ENCODE data around the gene ING4. TPM values are rescaled to one million over a fixed set of nuclear protein-coding genes. Genes with fewer than 3 reads are reported as not detected.
A peak's percentile ranks its signal among the peaks of the same experiment; 100 is the strongest.

Gene ING4
- total RNA-seq, 6 experiments from 2014 or later, result 10.6 to 20.0 (median 17.0) TPM

DNA sequence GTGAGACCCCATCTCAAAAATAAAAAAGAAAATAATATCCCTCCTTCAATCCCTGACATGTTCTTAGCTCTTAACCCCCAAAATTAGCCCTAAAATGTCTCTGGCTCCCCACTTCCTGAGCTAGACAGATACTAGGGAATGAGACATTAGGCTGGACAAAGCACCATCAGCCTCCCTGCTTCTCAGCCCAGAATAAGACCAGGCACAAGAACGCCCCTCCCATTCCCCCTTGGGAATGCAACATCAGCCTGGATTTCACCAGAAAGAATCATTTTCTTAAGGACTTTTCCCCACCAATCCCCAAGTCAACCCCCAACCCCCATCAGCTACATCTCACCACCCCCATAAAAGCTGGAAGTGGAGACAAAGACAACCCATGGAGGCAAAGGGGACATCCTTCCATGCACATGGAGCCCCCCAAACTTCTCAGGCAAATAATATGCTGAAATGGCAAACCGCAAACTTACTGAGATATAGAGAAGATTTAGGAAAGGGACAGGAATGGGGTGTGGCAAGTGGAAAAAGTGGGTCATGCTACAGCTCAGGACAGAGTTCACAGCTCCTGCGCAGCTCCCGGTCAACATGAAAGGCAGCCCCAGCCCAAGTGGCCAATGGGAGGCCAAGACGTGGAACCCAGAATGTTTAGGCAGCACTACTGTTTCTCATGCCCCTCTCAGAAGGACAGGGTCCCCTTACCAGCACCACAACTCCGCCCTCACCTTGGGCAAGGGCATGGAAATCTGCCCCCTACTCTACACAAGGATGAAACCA lies 58.5 kb downstream of the ING4 start:
- no peaks in the 10 kb centered on the region for H3K27me3 ChIP-seq
- peak in 3 of 4 donors; percentile 10 to 30 (median 11) for ATAC-seq

DNA sequence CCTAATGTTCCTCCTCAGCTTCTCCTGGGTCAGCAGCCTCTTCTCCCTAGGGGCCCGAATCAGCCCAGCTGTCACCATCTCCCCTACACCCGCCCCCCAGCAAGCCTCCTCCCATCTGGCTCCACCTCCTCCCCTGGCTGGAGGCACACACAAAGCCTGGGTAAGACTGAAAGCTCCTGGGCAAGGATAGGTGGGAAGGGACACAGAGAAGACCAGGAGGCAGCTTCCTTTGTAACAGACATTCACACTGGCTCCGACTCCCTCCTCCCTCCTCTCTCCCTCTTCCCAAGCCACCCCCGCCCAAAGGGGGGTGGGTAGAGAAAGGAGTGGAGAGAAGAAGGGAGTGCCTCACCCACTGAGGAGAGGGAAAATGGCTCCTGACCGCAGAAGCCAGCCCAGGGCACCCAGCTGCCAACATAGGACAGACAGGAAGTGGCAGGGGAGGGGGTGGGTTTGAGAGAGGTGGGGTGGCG lies 59.8 kb downstream of the ING4 start:
- intact Hi-C loops (cut with DNase I), result no loop called here
- WGBS (ENCODE audit: insufficient coverage, low coverage, low lambda C conversion rate, missing lambda C conversion rate), result 33% methylated on average over 5 of the region's 6 CpGs
- H3K4me3 ChIP-seq, result no peak overlapping the region

More for the DNA sequence above, 58.5 kb downstream of the ING4 start:
- peak; percentile 54 to 65 (median 64) for DNase-seq
- Histone ChIP-seq H3K4me1 (peaks cover 0 to 35% (median 11%) of the 10 kb centered on the region in 4 donors), H3K36me3 (peaks cover 11 to 31% (median 22%) of the 10 kb centered on the region in 4 donors), H3K9me3 (no peaks in the 10 kb centered on the region), H3K4me3 (peak overlapping the region; percentile 16 to 82 (median 79)), H3K27ac (peak overlapping the region in 2 of 3 donors; percentile 56 to 85)
- 20% methylated on average over 5 of the region's 6 CpGs for WGBS (ENCODE audit: insufficient coverage, low coverage, low lambda C conversion rate, missing lambda C conversion rate)
- TF ChIP-seq POLR2A (IDR thresholded peaks at IDR 0.05), result no peak
- TF ChIP-seq, protein P1, sequence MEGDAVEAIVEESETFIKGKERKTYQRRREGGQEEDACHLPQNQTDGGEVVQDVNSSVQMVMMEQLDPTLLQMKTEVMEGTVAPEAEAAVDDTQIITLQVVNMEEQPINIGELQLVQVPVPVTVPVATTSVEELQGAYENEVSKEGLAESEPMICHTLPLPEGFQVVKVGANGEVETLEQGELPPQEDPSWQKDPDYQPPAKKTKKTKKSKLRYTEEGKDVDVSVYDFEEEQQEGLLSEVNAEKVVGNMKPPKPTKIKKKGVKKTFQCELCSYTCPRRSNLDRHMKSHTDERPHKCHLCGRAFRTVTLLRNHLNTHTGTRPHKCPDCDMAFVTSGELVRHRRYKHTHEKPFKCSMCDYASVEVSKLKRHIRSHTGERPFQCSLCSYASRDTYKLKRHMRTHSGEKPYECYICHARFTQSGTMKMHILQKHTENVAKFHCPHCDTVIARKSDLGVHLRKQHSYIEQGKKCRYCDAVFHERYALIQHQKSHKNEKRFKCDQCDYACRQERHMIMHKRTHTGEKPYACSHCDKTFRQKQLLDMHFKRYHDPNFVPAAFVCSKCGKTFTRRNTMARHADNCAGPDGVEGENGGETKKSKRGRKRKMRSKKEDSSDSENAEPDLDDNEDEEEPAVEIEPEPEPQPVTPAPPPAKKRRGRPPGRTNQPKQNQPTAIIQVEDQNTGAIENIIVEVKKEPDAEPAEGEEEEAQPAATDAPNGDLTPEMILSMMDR (IDR thresholded peaks at IDR 0.05), result no peak
- intact Hi-C loops (cut with DNase I), result no loop called here

DNA sequence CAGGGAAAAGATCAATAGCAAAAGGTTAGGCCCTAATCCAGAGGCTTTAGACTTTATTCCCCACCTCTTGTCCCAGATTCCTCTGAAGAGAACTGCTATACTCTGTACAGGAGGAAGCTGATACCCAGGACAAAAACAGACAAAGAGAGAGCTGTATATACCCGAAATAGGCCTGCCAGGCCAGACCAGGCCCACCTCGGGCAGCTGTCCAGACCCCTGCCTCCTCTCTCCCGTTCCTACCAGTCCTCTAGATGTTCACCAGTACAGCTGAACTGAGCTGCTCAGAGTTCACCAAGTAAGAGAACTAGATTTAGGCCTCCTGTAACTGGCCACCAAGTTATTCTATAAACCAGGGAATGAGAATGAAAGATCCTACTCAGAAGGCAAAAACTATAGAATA lies 60.4 kb downstream of the ING4 start:
- Histone ChIP-seq H3K9me3 (no peaks in the 10 kb centered on the region), H3K36me3 (peaks cover 19 to 50% (median 35%) of the 10 kb centered on the region in 4 donors), H3K27ac (no peak overlapping the region), H3K4me3 (no peak overlapping the region), H3K27me3 (no peaks in the 10 kb centered on the region), H3K4me1 (peaks cover 0 to 35% (median 11%) of the 10 kb centered on the region in 4 donors)
- TF ChIP-seq, protein P1 (IDR thresholded peaks at IDR 0.05), result no peak
- TF ChIP-seq POLR2A (IDR thresholded peaks at IDR 0.05), result no peak
- intact Hi-C loops (cut with DNase I), result no loop called here
- WGBS (ENCODE audit: insufficient coverage, low coverage, low lambda C conversion rate, missing lambda C conversion rate), result 41% methylated on average over 3 of the region's 3 CpGs
- DNase-seq, result no peak
- no peak for ATAC-seq

More for the DNA sequence above, 59.8 kb downstream of the ING4 start:
- Histone ChIP-seq H3K27ac (no peak overlapping the region), H3K9me3 (no peaks in the 10 kb centered on the region), H3K27me3 (no peaks in the 10 kb centered on the region), H3K4me1 (peaks cover 0 to 35% (median 11%) of the 10 kb centered on the region in 4 donors), H3K36me3 (peaks cover 18 to 44% (median 30%) of the 10 kb centered on the region in 4 donors)
- ATAC-seq (no peak), DNase-seq (no peak)
- TF ChIP-seq POLR2A (IDR thresholded peaks at IDR 0.05), result no peak
- TF ChIP-seq, protein P1 (IDR thresholded peaks at IDR 0.05), result no peak

Small RNAs within 50 kb of the gene (small RNA-seq; reads per million reads assigned to genes)
- gene RNU6-781P, result 0 reads per million in 2 experiments

Other genes with a start within 250 kb of the ING4 start
- gene CD27, start 218.2 kb downstream of the ING4 start, total RNA-seq, result 1 to 10 TPM in 1 of 6 experiments, under 1 TPM in 4, not detected in 1; 0.33 to 1.2 (median 0.68) TPM
- gene TAPBPL, start 211.1 kb downstream of the ING4 start, total RNA-seq, result 10 to 100 TPM; 13.8 to 29.3 (median 21.4) TPM
- gene VAMP1, start 192.4 kb downstream of the ING4 start, total RNA-seq, result 1 to 10 TPM; 3.5 to 6.5 (median 6.0) TPM
- gene MRPL51, start 169.9 kb downstream of the ING4 start, total RNA-seq, result 100 to 1,000 TPM in 1 of 6 experiments, 10 to 100 TPM in 5; 38.2 to 104 (median 80.2) TPM
- gene NCAPD2, start 169.0 kb downstream of the ING4 start, total RNA-seq, result 10 to 100 TPM in 2 of 6 experiments, 1 to 10 TPM in 4; 6.2 to 40.9 (median 8.4) TPM
- 1,000 to 10,000 TPM in 4 of 6 experiments, 100 to 1,000 TPM in 2; 788 to 3,247 (median 1,580) TPM for gene GAPDH, start 128.6 kb downstream of the ING4 start, total RNA-seq
- 1 to 10 TPM; 5.5 to 9.3 (median 7.4) TPM for gene IFFO1, start 107.1 kb downstream of the ING4 start, total RNA-seq
- 10 to 100 TPM; 12.6 to 20.1 (median 18.5) TPM for gene NOP2, start 94.8 kb downstream of the ING4 start, total RNA-seq
- 100 to 1,000 TPM in 1 of 6 experiments, 10 to 100 TPM in 5; 66.7 to 102 (median 82.3) TPM for gene CHD4, start 55.7 kb downstream of the ING4 start, total RNA-seq
- gene LPAR5, start 27.2 kb downstream of the ING4 start, total RNA-seq, result 1 to 10 TPM in 1 of 6 experiments, under 1 TPM in 5; 0.31 to 1.5 (median 0.78) TPM
- 1 to 10 TPM in 4 of 6 experiments, under 1 TPM in 1, not detected in 1; 0.95 to 3.3 (median 1.7) TPM for gene ACRBP, start 15.7 kb downstream of the ING4 start, total RNA-seq
- 10 to 100 TPM; 11.9 to 22.3 (median 18.3) TPM for gene ZNF384, start 26.3 kb upstream of the ING4 start, total RNA-seq
- gene PIANP, start 37.7 kb upstream of the ING4 start, total RNA-seq, result not detected
- gene COPS7A, start 60.9 kb upstream of the ING4 start, total RNA-seq, result 10 to 100 TPM; 26.7 to 49.5 (median 30.6) TPM
- gene MLF2, start 90.0 kb upstream of the ING4 start, total RNA-seq, result 100 to 1,000 TPM; 104 to 185 (median 134) TPM
- gene PTMS, start 103.2 kb upstream of the ING4 start, total RNA-seq, result 100 to 1,000 TPM; 113 to 484 (median 404) TPM
- gene LAG3, start 109.4 kb upstream of the ING4 start, total RNA-seq, result 1 to 10 TPM in 4 of 6 experiments, under 1 TPM in 2; 0.18 to 2.3 (median 1.4) TPM
- 10 to 100 TPM; 10.0 to 41.6 (median 28.1) TPM for gene CD4, start 126.4 kb upstream of the ING4 start, total RNA-seq
- 1 to 10 TPM in 4 of 6 experiments, under 1 TPM in 2; 0.37 to 3.1 (median 2.1) TPM for gene GPR162, start 158.7 kb upstream of the ING4 start, total RNA-seq
- gene P3H3, start 165.3 kb upstream of the ING4 start, total RNA-seq, result 1 to 10 TPM in 5 of 6 experiments, under 1 TPM in 1; 0.98 to 2.1 (median 1.5) TPM
- under 1 TPM in 4 of 6 experiments, not detected in 2; 0.17 to 0.51 (median 0.43) TPM for gene GNB3, start 177.8 kb upstream of the ING4 start, total RNA-seq
- 1 to 10 TPM in 4 of 6 experiments, under 1 TPM in 2; 0.62 to 1.7 (median 1.3) TPM for gene CDCA3, start 188.2 kb upstream of the ING4 start, total RNA-seq
- 10 to 100 TPM; 38.2 to 59.5 (median 42.6) TPM for gene USP5, start 189.0 kb upstream of the ING4 start, total RNA-seq
- 100 to 1,000 TPM; 265 to 400 (median 331) TPM for gene TPI1, start 204.4 kb upstream of the ING4 start, total RNA-seq
- 1 to 10 TPM; 1.7 to 5.3 (median 3.6) TPM for gene SPSB2, start 210.2 kb upstream of the ING4 start, total RNA-seq
- 1 to 10 TPM in 5 of 6 experiments, under 1 TPM in 1; 0.93 to 4.3 (median 2.6) TPM for gene LRRC23, start 241.7 kb upstream of the ING4 start, total RNA-seq

Measured in right lobe of liver (tissue), 6 donors.